GM19467 (cell line): ENCODE measurements around the gene S100A13.
"Not testable (repeated sequence)": the region's sequence is repeated elsewhere in the genome, so short reads cannot be mapped to it uniquely, and the experiment has no call there.

Experiments used
- ATAC-seq: cut with Tn5 transposase; IDR thresholded peaks from one replicate; pipeline ENCODE4 v1.9.1; 2021; ENCODE audit warnings: mild to moderate bottlenecking, moderate library complexity; ENCODE audit not compliant: unreplicated experiment

S100A13 gene

DNA sequence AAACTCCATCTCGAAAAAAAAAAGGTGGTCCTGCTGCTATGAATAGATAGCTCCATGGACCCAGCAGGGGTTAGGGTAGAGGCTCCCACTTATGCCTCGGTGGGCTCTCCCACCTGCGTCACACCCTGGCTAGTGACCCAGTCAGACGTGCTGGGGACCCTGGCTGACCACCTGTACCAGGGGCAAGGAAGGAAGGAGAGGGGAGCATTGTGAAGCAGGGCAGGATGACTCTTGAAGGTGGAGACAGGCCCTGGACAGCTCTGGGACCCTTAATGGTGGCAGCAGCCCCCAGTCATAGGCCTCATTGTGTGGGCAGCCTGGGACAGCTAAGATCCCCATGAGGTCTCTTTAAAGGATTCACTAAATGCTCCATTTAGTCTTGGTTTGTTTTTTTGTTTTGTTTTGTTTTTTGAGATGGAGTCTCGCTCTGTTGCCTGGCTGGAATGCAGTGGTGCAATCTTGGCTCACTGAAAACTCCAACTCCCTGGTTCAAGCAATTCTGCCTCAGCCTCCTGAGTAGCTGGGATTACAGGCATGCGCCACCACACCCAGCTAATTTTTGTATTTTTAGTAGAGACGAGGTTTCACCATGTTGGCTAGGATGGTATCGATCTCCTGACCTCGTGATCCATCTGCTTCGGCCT is 20.8 kb upstream of the S100A13 start:
- ATAC-seq = no peak

DNA sequence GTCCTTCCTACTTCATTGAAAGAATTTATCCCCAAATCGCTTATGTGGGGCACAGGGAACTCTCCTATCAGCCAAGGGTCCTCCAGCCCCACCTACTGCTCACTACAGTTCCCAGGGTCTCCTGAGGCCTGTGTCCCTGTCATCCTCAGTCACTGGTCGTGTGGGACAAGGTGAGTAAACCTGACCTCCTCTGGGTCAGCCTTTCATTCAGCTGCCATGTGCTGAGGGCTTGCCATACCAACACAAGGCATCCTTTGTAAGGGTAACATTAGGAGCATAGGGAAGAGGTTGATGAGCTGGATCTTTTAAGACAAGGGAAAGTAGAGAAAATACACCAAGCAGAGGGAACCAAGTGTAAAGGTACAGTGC is 20.0 kb upstream of the S100A13 start:
- ATAC-seq = no peak

- no peak for ATAC-seq
Observed at GRCh38 chr1:153646672-153647345, 19.5 kb upstream of the S100A13 start.

- no peak for ATAC-seq
Observed at GRCh38 chr1:153643816-153644215, 16.5 kb upstream of the S100A13 start.

DNA sequence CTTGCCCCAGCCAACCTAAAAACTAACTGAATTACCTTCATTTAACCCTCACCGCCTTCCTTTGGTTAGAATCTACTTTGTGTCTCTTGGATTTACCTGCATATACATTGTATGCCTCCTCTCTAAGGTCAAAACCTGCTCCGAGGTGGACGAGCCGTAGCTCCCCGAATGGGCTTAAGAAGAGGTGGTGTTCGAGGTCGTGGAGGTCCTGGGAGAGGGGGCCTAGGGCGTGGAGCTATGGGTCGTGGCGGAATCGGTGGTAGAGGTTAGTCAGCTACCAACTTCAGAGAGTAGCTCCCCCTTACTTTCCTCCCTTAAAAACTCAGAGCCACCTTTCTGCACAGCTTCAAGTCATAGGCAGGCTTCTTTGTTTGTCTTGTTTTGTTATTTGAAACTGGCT is 15.8 kb upstream of the S100A13 start:
- ATAC-seq = no peak

DNA sequence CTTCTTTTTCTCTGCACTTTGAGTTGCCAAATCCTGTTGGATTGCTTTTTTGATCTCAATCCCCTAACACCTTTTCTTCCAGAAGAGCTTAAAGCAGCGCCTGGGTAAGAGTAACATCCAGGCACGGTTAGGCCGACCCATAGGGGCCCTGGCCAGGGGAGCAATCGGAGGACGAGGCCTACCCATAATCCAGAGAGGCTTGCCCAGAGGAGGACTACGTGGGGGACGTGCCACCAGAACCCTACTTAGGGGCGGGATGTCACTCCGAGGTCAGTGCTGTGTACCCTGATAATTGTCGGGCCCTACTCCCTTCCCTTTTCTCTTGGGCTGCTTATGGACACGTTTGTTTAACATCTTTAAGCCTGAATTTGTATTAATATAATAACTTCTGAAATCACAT is 14.9 kb upstream of the S100A13 start:
- ATAC-seq = no peak

DNA sequence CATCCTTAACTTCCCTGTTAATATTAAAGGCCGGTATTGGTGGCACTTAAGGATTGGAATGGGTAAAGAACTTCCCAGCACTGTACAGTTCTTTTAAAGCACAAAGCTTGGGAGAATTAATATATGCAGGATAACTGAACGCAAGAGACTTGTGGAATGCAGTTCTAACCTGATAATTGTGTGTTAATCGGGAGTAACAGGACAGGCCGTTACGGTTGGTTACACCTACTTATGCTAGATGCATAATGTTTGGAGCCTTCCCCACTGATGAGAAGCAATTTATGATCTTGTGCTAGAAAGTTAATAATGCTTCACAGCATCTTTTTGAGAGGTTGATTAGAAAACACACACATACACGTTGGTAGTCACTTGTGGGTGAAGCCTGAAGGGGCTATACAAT is 13.6 kb upstream of the S100A13 start:
- no peak for ATAC-seq

DNA sequence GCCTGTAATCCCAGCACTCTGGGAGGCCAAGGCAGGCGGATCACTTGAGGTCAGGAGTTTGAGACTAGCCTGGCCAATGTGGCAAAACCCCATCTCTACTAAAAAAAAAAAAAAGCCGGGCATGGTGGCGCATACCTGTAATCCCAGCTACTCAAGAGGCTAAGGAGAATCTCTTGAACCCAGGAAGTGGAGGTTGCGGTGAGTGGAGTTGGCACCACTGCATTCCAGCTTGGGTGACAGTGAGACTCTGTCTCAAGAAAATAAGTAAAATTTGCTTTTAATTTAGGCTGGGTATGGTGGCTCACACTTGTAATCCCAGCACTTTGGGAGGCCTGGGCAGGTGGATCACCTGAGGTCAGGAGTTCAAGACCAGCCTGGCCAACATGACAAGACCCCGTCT is 12.9 kb upstream of the S100A13 start:
- ATAC-seq = not testable (repeated sequence)

DNA sequence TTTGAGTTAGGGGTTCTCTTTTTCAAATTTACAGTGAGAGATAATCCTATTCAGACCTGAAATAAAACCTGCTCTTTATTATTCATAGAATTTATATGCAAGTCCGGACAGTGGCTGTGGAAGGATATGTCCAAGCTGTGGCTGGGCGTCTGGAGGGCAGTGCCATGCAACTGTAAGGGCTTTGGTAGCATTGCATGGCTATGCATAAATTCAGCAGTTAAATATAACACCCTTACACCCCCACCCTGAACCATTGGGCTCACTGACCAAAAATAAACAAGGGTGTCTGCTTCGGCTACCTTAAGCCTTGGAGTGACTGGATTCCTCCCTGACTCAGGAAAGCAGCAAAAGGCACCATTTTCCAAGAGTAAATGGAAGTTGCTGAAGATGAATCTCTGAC is 12.0 kb upstream of the S100A13 start:
- no peak for ATAC-seq

DNA sequence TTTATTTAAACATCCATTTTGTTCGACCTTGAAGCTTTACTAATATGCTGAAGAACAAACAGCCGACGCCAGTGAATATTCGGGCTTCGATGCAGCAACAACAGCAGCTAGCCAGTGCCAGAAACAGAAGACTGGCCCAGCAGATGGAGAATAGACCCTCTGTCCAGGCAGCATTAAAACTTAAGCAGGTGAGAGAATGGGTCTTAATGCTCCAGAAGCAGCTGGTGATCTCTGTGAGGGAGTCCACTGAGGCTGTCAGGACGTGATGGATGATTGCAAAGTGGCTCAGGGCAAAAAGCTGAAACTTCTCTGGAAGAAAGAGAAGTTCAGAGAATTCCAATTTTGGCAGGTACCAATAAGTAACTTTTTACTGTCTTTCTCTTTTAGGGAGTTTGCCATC is 11.0 kb upstream of the S100A13 start:
- no peak for ATAC-seq

DNA sequence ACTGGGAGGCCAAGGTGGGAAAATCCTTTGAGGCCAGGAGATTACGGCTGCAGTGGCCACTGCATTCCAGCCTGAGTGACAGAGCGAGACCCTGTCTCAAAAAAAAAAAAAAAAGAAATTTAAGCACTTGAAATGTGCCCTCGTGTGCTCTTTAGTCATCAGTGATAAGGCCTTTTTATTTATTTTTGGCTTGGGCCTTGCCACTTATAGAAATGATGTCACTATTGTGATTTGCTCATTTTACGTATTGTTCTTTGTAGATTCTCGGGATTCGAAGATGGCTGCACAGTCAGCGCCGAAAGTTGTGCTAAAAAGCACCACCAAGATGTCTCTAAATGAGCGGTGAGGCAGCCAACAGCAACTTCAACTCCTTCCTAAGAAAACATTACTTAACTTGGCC is 9.0 kb upstream of the S100A13 start:
- ATAC-seq = no peak

GRCh38 chr1:153635872-153636271 is 8.6 kb upstream of the S100A13 start:
- no peak for ATAC-seq

GRCh38 chr1:153633754-153634665 is 6.7 kb upstream of the S100A13 start, which contains the start of gene CHTOP:
Gene CHTOP (plus strand): TSS chr1:153634066. CDS start chr1:153636589, 2,523 bp downstream.
- ATAC-seq = peak; percentile 80

DNA sequence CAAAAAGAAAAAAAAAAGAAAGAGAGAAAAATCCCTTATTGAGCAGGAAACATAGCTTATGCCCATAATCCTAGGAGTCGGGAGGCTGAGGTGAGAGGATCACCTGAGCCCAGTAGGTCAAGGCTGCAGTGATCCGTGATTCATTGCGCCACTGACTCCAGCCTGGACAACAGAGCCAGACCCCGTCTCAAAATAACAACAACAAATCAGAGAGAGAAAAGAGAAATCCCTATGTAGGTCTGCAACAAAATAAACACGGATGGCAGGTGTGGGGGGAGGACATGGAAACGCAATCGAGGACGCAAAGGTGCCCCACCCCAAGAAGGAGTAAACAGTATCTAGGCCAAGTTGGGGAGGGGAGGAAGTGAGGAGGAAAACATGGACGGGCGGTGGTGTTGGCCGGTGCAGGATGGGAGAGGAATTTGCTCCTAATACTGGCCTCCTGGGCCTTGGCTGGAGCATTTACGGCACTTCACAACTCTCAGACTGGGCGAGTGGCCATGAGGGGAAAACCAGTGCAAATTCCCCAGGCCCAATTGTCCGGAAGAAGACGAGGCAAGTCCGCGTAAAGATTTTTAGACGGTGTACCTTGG is 6.0 kb upstream of the S100A13 start:
- no peak for ATAC-seq

- ATAC-seq = no peak
Observed at GRCh38 chr1:153631047-153632022, 4.0 kb upstream of the S100A13 start.

GRCh38 chr1:153630384-153630783 is 3.1 kb upstream of the S100A13 start:
- no peak for ATAC-seq

- ATAC-seq = no peak
Observed at GRCh38 chr1:153629971-153630370, 2.7 kb upstream of the S100A13 start.

DNA sequence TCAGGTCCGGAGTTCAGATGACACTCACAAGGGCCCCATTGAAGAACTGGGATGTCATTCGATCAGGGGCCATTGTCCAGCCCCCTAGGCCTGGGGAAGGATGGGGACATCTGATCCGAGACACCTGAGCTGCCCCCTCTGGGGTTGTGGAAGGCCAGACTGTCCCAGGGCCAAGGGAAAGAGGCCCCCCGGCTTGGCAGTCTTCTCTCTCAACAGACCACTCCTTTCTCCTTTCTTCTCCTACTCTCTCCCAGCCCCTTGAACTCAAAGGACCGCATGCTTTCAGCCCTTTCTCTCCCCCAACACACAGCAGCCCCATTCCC is 2.0 kb upstream of the S100A13 start:
- no peak for ATAC-seq

DNA sequence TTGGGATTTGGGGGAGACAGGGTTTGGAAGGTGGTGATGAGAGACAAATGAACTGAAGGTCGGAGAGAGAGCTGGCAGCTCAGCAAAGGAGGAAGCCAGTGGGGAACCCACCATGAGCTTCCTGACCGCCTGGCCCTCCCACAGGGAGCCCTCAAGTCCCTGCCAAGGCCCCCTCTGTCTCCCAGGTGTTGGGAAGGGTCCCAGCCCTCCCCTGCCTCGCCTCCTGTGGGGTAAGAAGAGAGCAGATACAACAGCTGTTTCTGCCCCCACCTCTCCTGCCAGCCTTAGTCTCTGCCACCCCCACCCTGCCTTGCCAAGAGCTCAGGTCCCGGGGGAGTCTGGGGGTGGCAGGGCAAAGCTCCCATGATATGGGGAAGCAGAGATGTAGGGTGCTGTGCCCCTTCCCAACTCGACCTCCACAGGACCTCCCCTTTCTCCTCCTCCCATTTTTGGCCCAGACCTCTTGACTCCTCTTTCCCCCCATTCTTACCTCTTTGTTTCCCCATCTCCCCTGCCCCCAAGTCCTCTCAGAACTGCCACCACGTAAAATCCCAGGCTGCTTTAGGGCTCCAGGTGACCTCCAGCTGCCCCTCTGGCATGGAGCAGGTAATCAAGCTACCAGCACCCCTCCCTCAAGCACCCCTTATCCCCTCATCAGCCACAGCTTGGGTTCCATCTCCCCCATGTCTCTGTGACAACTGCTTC is 1.5 kb upstream of the S100A13 start:
- ATAC-seq = no peak
